H1 (cell line): ENCODE measurements around the gene ZNF625. TPM values are rescaled to one million over a fixed set of nuclear protein-coding genes. Genes with fewer than 3 reads are reported as not detected.

Source experiments
- CTCF ChIA-PET: fragments of 300-600 bp; sonication (Branson Sonifier 250); formaldehyde crosslinking; loops from one replicate; lab custom pipeline; 2021; ENCODE audit not compliant: partially characterized antibody; lab: Charles Lee
- POLR2A ChIA-PET: fragments of 300-600 bp; sonication (Branson Sonifier 250); formaldehyde crosslinking; loops from one replicate; lab custom pipeline; 2021; ENCODE audit warnings: inconsistent platforms; ENCODE audit not compliant: partially characterized antibody; lab: Charles Lee
- DNase-seq, 2 experiments: peaks; one replicate each; pipeline versions ENCODE4 v3.0.0 to v3.0.0-alpha.2; 2010 to 2022; ENCODE audit warnings: low spot score in 2 of 2, low read depth in 1 of 2, mixed read lengths in 1 of 2
- FAIRE-seq: peaks from 2 replicates; lab custom pipeline; 2011; peaks lifted over from hg19 to GRCh38; lab: Jason Lieb, UNC
- H2AFZ ChIP-seq: 2 replicates; pipeline ENCODE4 v1.8.1; 2012; ENCODE audit warnings: low read length, inconsistent platforms
- H2AK5ac ChIP-seq: 2 replicates; pipeline ENCODE4 v1.6.1; 2013; ENCODE audit warnings: low read depth, low read length
- H2BK120ac ChIP-seq: replicated peaks from 2 replicates; pipeline ENCODE3; 2013; ENCODE audit warnings: low read depth, low read length, inconsistent platforms
- H2BK12ac ChIP-seq: 2 replicates; pipeline ENCODE4 v1.6.1; 2013; ENCODE audit warnings: low read depth, low read length
- H2BK15ac ChIP-seq: 2 replicates; pipeline ENCODE4 v1.6.1; 2013; ENCODE audit warnings: low read length
- H2BK20ac ChIP-seq: 2 replicates; pipeline ENCODE4 v1.6.1; 2013; ENCODE audit warnings: low read length
- H2BK5ac ChIP-seq: 2 replicates; pipeline ENCODE4 v1.6.1; 2013; ENCODE audit warnings: low read depth, low read length
- H3K14ac ChIP-seq: 2 replicates; pipeline ENCODE4 v1.6.1; 2013; ENCODE audit warnings: inconsistent platforms; ENCODE audit not compliant: insufficient read length
- H3K18ac ChIP-seq: 2 replicates; pipeline ENCODE4 v1.6.1; 2013; ENCODE audit warnings: low read length; ENCODE audit errors: extremely low read depth
- H3K23ac ChIP-seq: 2 replicates; pipeline ENCODE4 v1.6.1; 2013; ENCODE audit warnings: inconsistent platforms; ENCODE audit not compliant: insufficient read length
- H3K23me2 ChIP-seq: 2 replicates; pipeline ENCODE4 v1.6.1; 2013; ENCODE audit warnings: low read depth, low read length
- H3K27ac ChIP-seq: 2 replicates; pipeline ENCODE4 v1.6.1; 2011; ENCODE audit warnings: low read depth, low read length, inconsistent platforms
- H3K27me3 ChIP-seq, 4 experiments: replicated peaks in 1 of 4; 1 replicate in 1 of 4; 2 replicates in 3 of 4; pipeline versions ENCODE4 v1.6.1 to v1.8.1; 2011 to 2013; ENCODE audit warnings: low read length in 3 of 4, mild to moderate bottlenecking in 3 of 4, inconsistent platforms in 2 of 4, mixed read lengths in 2 of 4, moderate library complexity in 1 of 4; ENCODE audit not compliant: control insufficient read depth in 3 of 4, insufficient read depth in 3 of 4; ENCODE audit errors: extremely low read depth in 1 of 4
- H3K36me3 ChIP-seq, 4 experiments: 2 replicates each; pipeline versions ENCODE4 v1.6.1 to v1.8.1; 2011 to 2013; ENCODE audit warnings: mild to moderate bottlenecking in 4 of 4, low read length in 3 of 4, moderate library complexity in 2 of 4, control low read depth in 1 of 4, inconsistent platforms in 1 of 4; ENCODE audit not compliant: insufficient read depth in 4 of 4, control insufficient read depth in 2 of 4
- H3K4ac ChIP-seq: replicated peaks from 2 replicates; pipeline ENCODE3; 2013; ENCODE audit warnings: low read length, low read depth, mixed read lengths, inconsistent platforms; ENCODE audit not compliant: insufficient read length
- H3K4me1 ChIP-seq, 4 experiments: replicated peaks in 1 of 4; 1 replicate in 1 of 4; 2 replicates in 3 of 4; pipeline versions ENCODE4 v1.6.1 to v1.8.1; 2011 to 2013; ENCODE audit warnings: low read length in 3 of 4, inconsistent platforms in 2 of 4, mixed read lengths in 1 of 4; ENCODE audit not compliant: insufficient read depth in 4 of 4, control insufficient read depth in 3 of 4
- H3K4me2 ChIP-seq, 2 experiments: 2 replicates each; pipeline versions ENCODE4 v1.6.1 to v1.8.1; 2011 to 2013; ENCODE audit warnings: low read depth in 2 of 2, low read length in 2 of 2, control low read depth in 1 of 2, inconsistent platforms in 1 of 2, mild to moderate bottlenecking in 1 of 2; ENCODE audit not compliant: insufficient read depth in 1 of 2
- H3K4me3 ChIP-seq, 4 experiments: fragments of 200-600, 300-600 bp in 1 of 4; sonication (generic), shearing (Covaris generic), sonication (Bioruptor Twin) in 1 of 4; 2 replicates each; pipeline versions ENCODE4 v1.5.1 to v1.8.1; 2011 to 2016; ENCODE audit warnings: low read length in 4 of 4, low read depth in 3 of 4, control low read depth in 2 of 4, inconsistent platforms in 2 of 4, mild to moderate bottlenecking in 2 of 4, mixed read lengths in 1 of 4, moderate library complexity in 1 of 4; ENCODE audit not compliant: insufficient read depth in 2 of 4; ENCODE audit errors: extremely low read depth in 1 of 4
- H3K56ac ChIP-seq: replicated peaks from 2 replicates; pipeline ENCODE3; 2013; ENCODE audit warnings: low read depth, mild to moderate bottlenecking, mixed read lengths, low read length, inconsistent platforms; ENCODE audit not compliant: insufficient read length
- H3K79me1 ChIP-seq: 2 replicates; pipeline ENCODE4 v1.6.1; 2013; ENCODE audit warnings: low read depth, low read length, control low read depth
- H3K79me2 ChIP-seq, 2 experiments: 2 replicates each; pipeline versions ENCODE4 v1.6.1 to v1.8.1; 2012 to 2013; ENCODE audit warnings: low read length in 2 of 2, mild to moderate bottlenecking in 2 of 2, inconsistent platforms in 1 of 2; ENCODE audit not compliant: insufficient read depth in 2 of 2, control insufficient read depth in 1 of 2
- H3K9ac ChIP-seq, 4 experiments: replicated peaks in 1 of 4; 1 replicate in 1 of 4; 2 replicates in 3 of 4; pipeline versions ENCODE4 v1.6.1 to v1.8.1; 2011 to 2013; ENCODE audit warnings: low read depth in 3 of 4, low read length in 3 of 4, control low read depth in 2 of 4, mild to moderate bottlenecking in 2 of 4, moderate library complexity in 2 of 4, inconsistent platforms in 1 of 4; ENCODE audit errors: extremely low read depth in 1 of 4
- H3K9me3 ChIP-seq, 2 experiments: 2 replicates each; pipeline versions ENCODE4 v1.6.1 to v1.8.1; 2012 to 2013; ENCODE audit warnings: mild to moderate bottlenecking in 2 of 2, moderate library complexity in 2 of 2, control low read depth in 1 of 2, inconsistent platforms in 1 of 2, low read depth in 1 of 2, low read length in 1 of 2, mixed read lengths in 1 of 2; ENCODE audit not compliant: insufficient read depth in 2 of 2
- H4K20me1 ChIP-seq, 2 experiments: replicated peaks in 1 of 2; 2 replicates each; pipeline versions ENCODE3 to v1.8.1; 2011 to 2013; ENCODE audit warnings: inconsistent platforms in 2 of 2, low read length in 2 of 2, mild to moderate bottlenecking in 1 of 2; ENCODE audit not compliant: insufficient read depth in 2 of 2, control insufficient read depth in 1 of 2
- H4K5ac ChIP-seq: 2 replicates; pipeline ENCODE4 v1.6.1; 2013; ENCODE audit warnings: low read length, low read depth, mixed read lengths, inconsistent platforms; ENCODE audit not compliant: insufficient read length
- H4K8ac ChIP-seq: 2 replicates; pipeline ENCODE4 v1.8.0; 2013; ENCODE audit warnings: mild to moderate bottlenecking, moderate library complexity, low read length, inconsistent platforms; ENCODE audit not compliant: insufficient read depth; ENCODE audit errors: extremely low read depth
- H4K91ac ChIP-seq: replicated peaks from 2 replicates; pipeline ENCODE3; 2013; ENCODE audit warnings: low read length, mixed read lengths, inconsistent platforms; ENCODE audit not compliant: insufficient read length
- BCL11A ChIP-seq, 2 experiments: IDR thresholded peaks; one replicate each; pipeline ENCODE4 v1.6.1; 2011; ENCODE audit warnings: low read depth in 2 of 2, low read length in 2 of 2, mild to moderate bottlenecking in 2 of 2
- HDAC2 ChIP-seq, 2 experiments: fragments of 300-600 bp in 1 of 2; sonication (generic) in 1 of 2; IDR thresholded peaks; 2 replicates each; pipeline ENCODE4 v1.6.1; 2011 to 2012; ENCODE audit warnings: low read depth in 2 of 2, low read length in 2 of 2, mild to moderate bottlenecking in 2 of 2, moderate library complexity in 2 of 2, borderline replicate concordance in 1 of 2, inconsistent platforms in 1 of 2
- HDAC6 ChIP-seq: IDR thresholded peaks from one replicate; pipeline ENCODE4 v1.7.1; 2012; ENCODE audit warnings: low read depth, mild to moderate bottlenecking, inconsistent platforms, low read length, moderate library complexity
- JUND ChIP-seq: IDR thresholded peaks from 2 replicates; pipeline ENCODE4 v1.6.1; 2011; ENCODE audit warnings: mild to moderate bottlenecking, improper control_type of control experiment, low read length
- KDM4A ChIP-seq: IDR thresholded peaks from one replicate; pipeline ENCODE4 v1.7.1; 2012; ENCODE audit warnings: low read depth, mild to moderate bottlenecking, moderate library complexity, low read length, inconsistent platforms; ENCODE audit not compliant: severe bottlenecking
- KDM5A ChIP-seq: fragments of 200-600 bp; IDR thresholded peaks from 2 replicates; pipeline ENCODE4 v1.7.1; 2012; ENCODE audit warnings: mild to moderate bottlenecking, low read length, inconsistent platforms, mixed read lengths
- NANOG ChIP-seq: IDR thresholded peaks from 2 replicates; pipeline ENCODE4 v1.6.1; 2011; ENCODE audit warnings: low read length, low read depth, mild to moderate bottlenecking, inconsistent platforms; ENCODE audit not compliant: insufficient read depth, poor library complexity, severe bottlenecking
- RBBP5 ChIP-seq: IDR thresholded peaks from 2 replicates; pipeline ENCODE4 v1.7.1; 2012; ENCODE audit warnings: low read depth, mild to moderate bottlenecking, inconsistent platforms, low read length, moderate library complexity, borderline replicate concordance
- TAF7 ChIP-seq: optimal IDR thresholded peaks from 2 replicates; pipeline ENCODE3; 2011; ENCODE audit warnings: low read depth, mild to moderate bottlenecking, inconsistent platforms, low read length, moderate library complexity, borderline replicate concordance
- TCF12 ChIP-seq: IDR thresholded peaks from 2 replicates; pipeline ENCODE4 v1.6.1; 2011; ENCODE audit warnings: low read depth, mild to moderate bottlenecking, low read length
- TEAD4 ChIP-seq: IDR thresholded peaks from 2 replicates; pipeline ENCODE4 v1.6.1; 2012; ENCODE audit warnings: low read depth, low read length, inconsistent platforms, mixed read lengths
- WGBS, 2 experiments: shearing (Covaris generic) in 1 of 2; methylation state at CpG; one replicate each; pipeline versions ENCODE4 v1.1.6 to v1.1.7; 2013 to 2015; ENCODE audit warnings: low lambda C conversion rate in 2 of 2, mixed read lengths in 2 of 2, inconsistent platforms in 1 of 2, low coverage in 1 of 2, missing lambda C conversion rate in 1 of 2; ENCODE audit not compliant: insufficient replicate concordance in 2 of 2, insufficient coverage in 1 of 2, insufficient read length in 1 of 2; ENCODE audit errors: extremely low coverage in 1 of 2, missing lambda C conversion rate in 1 of 2; 5-methylcytosine and 5-hydroxymethylcytosine counted together
- polyA plus RNA-seq, 7 experiments: library from polyadenylated mRNA; depleted of rRNA in 3 of 7; stranded (reverse) in 5 of 7; unstranded in 2 of 7; fragments of >200 nt in 5 of 7; fragments of 200-250 nt in 2 of 7; gene quantifications; 1 replicate in 5 of 7; 2 replicates in 1 of 7; 4 replicates in 1 of 7; pipeline versions ENCODE4 v1.2.1 to v1.2.3, GENCODE V29; 2011 to 2013; ENCODE audit warnings: missing spikeins in 2 of 7, mixed read lengths in 2 of 7
- total RNA-seq: library from RNA; stranded (reverse); fragmentation: NEBNext Ultra II Directional; extraction: Animal tissue kit (Norgen Biotek cat#: 25700); gene quantifications from 2 replicates; pipeline ENCODE4 v1.2.1, GENCODE V29; 2021

The ZNF625 gene
- total and polyA plus RNA-seq, 2 of the 8 experiments (the other 6 are each of a cell fraction or from before 2014, with no cell fraction given) = 2.5 to 26.8 TPM

DNA sequence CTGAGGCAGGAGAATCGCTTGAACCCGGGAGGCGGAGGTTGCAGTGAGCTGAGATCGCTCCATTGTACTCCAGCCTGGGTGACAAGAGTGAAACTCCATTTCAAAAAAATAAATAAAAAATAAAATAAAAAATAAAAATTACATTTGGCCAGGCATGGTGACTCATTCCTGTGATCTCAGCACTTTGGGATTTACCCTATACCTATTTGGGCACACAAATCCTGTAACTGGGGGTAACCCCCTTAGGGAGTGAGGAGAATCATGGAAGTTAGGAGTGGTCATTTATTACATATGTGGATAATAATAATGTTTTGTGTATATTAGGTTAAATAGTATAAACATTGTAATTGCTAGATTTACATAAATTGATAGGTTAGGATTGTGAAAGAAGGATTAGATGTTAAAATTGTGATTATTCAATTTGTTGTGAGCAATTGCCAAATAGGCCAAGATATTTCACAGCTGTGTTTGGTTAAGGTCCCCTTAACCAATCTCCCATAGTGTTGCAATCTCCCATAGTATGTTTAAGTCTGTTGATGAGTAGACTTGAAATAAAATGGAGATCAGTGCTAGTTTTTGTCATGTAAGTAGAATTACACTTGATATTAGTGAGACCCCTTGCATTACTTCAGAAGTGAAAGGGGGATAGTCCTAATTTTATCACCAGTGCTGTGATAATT is 61.3 kb downstream of the ZNF625 start:
- FAIRE-seq (no peak), DNase-seq (no peak)
- Histone ChIP-seq H3K4ac (no peak overlapping the region), H4K91ac (no peak overlapping the region), H2BK120ac (no peak overlapping the region), H3K27me3 (no peaks in the 10 kb centered on the region), H3K36me3 (peaks cover 2 to 46% (median 23%) of the 10 kb centered on the region in 4 experiments; a peak in 6 of 8 replicates), H3K56ac (no peak overlapping the region), H3K23ac (no peak overlapping the region), H2BK12ac (no peak overlapping the region), H3K14ac (no peak overlapping the region), H2BK20ac (no peak overlapping the region), H2AFZ (no peak overlapping the region), H3K4me1 (no peaks in the 10 kb centered on the region; a peak in 1 of 7 replicates), H4K5ac (no peak overlapping the region), H4K20me1 (no peaks in the 10 kb centered on the region), H3K79me1 (peaks cover 3% of the 10 kb centered on the region; the same call in 1 of the 2 replicates), H3K23me2 (0 out of 2 replicates have a peak, but pooled peaks cover 2% of the 10 kb centered on the region), H3K9ac (no peak overlapping the region), H3K27ac (no peak overlapping the region), H3K4me2 (no peak overlapping the region), H2BK15ac (no peak overlapping the region), H3K4me3 (no peak overlapping the region), H4K8ac (no peak overlapping the region), H3K79me2 (peaks cover 0 to 58% of the 10 kb centered on the region in 2 experiments; a peak in 3 of 4 replicates), H2AK5ac (no peak overlapping the region), H2BK5ac (no peak overlapping the region), H3K18ac (no peak overlapping the region), H3K9me3 (peaks cover 13 to 14% of the 10 kb centered on the region in 2 experiments; a peak in 2 of 4 replicates)
- ChIA-PET POLR2A (interaction anchor here (0.9 to 2.3 kb wide), 8 partner anchors 8 to 50 kb away, joined by 3 to 7 read pairs (median 3); partner anchors contain the start of genes ZNF20 and ZNF878), CTCF (interaction anchor here (0.6 to 1.1 kb wide), 3 partner anchors 31 to 46 kb away, joined by 3 to 4 read pairs (median 3); no protein-coding TSS in a partner anchor)
- TF ChIP-seq KDM5A (no peak), HDAC2 (IDR thresholded peaks at IDR 0.05; ENCODE audit: borderline replicate concordance in 1 of 2, low read depth in 2 of 2, low read length in 2 of 2) (no peak), TEAD4 (no peak), NANOG (no peak), TAF7 (no peak), KDM4A (no peak), RBBP5 (no peak), BCL11A (IDR thresholded peaks at IDR 0.05; ENCODE audit: low read depth in 2 of 2, low read length in 2 of 2) (no peak), HDAC6 (no peak), JUND (no peak), TCF12 (no peak)
- 99% methylated on average over 4 of the region's 4 CpGs; no CpG with 5 or more reads in 1 of the 2 experiments for WGBS, 2 experiments
